Mucosa of rectum (tissue), 2 donors: ENCODE data around the gene DNAJC30.
"Not testable (repeated sequence)": the region's sequence is repeated elsewhere in the genome, so short reads cannot be mapped to it uniquely, and the experiment has no call there.

Experiments
- H3K27ac ChIP-seq, 2 donors: one replicate each; pipeline ENCODE4 v1.7.0; 2013; ENCODE audit warnings: inconsistent platforms in 2 of 2, low read depth in 2 of 2, low read length in 2 of 2
- H3K27me3 ChIP-seq, 2 donors: one replicate each; pipeline ENCODE4 v1.7.0; 2013; ENCODE audit warnings: low read length in 2 of 2; ENCODE audit not compliant: control insufficient read depth in 2 of 2, insufficient read depth in 2 of 2
- H3K36me3 ChIP-seq, 2 donors: one replicate each; pipeline ENCODE4 v1.7.0; 2013; ENCODE audit warnings: low read length in 2 of 2; ENCODE audit not compliant: control insufficient read depth in 2 of 2, insufficient read depth in 2 of 2
- H3K4me1 ChIP-seq, 2 donors: one replicate each; pipeline ENCODE4 v1.7.0; 2013; ENCODE audit warnings: low read length in 2 of 2, mild to moderate bottlenecking in 1 of 2; ENCODE audit not compliant: control insufficient read depth in 2 of 2, insufficient read depth in 2 of 2
- H3K4me3 ChIP-seq, 2 donors: one replicate each; pipeline ENCODE4 v1.7.0; 2013; ENCODE audit warnings: low read length in 2 of 2
- H3K9ac ChIP-seq, 2 donors: one replicate each; pipeline ENCODE4 v1.7.0; 2013; ENCODE audit warnings: low read length in 2 of 2, low read depth in 1 of 2, mild to moderate bottlenecking in 1 of 2
- H3K9me3 ChIP-seq, 2 donors: one replicate each; pipeline ENCODE4 v1.7.0; 2013; ENCODE audit warnings: low read length in 2 of 2; ENCODE audit not compliant: control insufficient read depth in 2 of 2
- donor health status: healthy.
- donor health status: Normal muscosa, but diverticular disease.

The DNAJC30 gene

DNA sequence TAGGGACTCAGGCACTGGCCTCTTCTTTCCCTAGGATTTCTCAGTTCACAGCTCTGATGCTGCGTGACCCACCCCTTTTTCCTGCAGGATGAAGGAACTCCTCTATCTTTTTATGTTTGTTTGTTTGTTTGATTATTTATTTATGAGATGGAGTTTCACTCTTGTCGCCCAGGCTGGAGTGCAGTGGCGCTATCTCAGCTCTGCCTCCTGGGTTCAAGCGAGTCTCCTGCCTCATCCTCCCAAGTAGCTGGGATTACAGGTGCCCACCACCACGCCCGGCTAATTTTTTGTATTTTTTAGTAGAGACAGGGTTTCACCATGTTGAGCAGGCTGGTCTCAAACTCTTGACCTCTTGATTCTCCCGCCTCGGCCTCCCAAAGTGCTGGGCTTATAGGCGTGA is 37.2 kb upstream of the DNAJC30 start:
- H3K36me3 ChIP-seq, H3K27me3 ChIP-seq, H3K9me3 ChIP-seq, H3K9ac ChIP-seq, H3K4me3 ChIP-seq, H3K27ac ChIP-seq: not testable (repeated sequence)
- H3K4me1 ChIP-seq = peaks cover 11 to 18% of the 10 kb centered on the region in 2 donors

DNA sequence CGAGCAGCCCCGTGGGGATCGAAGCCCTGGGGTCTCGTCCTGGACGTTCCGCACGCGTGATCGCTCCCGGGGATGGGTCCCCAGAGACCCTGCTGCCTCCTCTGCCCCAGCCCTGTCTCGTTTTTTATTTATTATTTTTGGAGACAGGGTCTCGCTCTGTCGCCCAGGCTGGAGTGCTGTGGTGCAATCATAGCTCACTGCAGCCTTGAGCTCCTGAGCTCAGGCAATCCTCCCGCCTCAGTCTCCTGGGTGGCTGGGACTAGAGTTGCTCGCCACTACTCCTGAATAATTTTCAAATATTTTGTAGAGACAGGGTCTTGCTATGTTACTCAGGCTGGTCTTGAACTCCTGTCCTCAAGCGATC is 36.5 kb upstream of the DNAJC30 start:
- Histone ChIP-seq H3K27ac (no peak overlapping the region), H3K9ac (no peak overlapping the region), H3K36me3 (no peaks in the 10 kb centered on the region), H3K4me3 (peak overlapping the region in 1 of 2 donors; percentile 60), H3K4me1 (peaks cover 13 to 18% of the 10 kb centered on the region in 2 donors), H3K27me3 (peaks cover 0 to 4% of the 10 kb centered on the region in 2 donors), H3K9me3 (no peaks in the 10 kb centered on the region)

DNA sequence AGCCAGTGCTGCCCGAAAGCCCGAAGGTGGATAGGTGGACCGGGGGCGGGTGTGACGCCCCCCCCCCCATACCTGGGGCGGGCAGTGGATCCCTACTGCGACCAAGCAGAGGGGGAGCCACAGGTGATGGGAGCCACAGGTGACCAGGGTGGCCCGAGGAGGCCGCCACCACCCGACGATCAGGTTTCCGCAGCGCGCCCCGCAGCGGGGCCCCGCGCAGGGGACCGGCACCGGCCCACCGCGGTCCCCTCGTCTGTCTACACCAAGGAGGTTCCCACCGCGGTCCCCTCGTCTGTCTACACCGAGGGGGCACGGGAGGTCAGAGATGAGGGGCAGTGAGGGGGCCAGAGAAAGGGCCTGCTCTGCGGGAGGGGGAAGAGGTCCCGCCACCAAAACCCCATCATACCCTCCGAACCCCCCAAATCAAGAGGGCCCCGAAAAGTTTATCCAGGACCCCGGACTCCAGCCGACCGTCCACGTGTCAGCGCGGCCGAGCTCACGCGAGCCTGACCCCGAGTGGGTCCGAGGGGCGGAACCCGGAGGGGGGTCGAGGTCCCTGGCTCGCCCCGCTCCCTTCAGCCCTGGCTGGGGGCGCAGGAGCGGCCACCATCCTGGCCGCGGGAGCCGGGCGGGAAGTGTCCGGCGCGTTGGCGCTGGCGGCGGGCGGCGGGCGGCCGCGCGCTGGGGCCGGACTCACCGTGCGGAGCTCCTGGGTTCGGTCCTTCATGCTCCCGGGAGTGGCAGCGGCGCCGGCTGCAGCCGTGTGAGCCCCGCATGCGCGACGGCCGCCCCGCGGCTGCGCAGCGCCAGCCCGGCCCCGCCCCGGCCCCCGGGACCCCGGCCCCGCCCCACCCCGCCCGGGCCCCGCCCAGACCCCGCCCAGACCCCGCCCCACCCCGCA is 35.9 kb upstream of the DNAJC30 start, which contains the start of gene STX1A:
Gene STX1A (minus strand): TSS at position 765 of the 901 bp plus-strand sequence. CDS start 38 bp downstream, at position 727.
- peaks cover 0 to 4% of the 10 kb centered on the region in 2 donors for H3K27me3 ChIP-seq
- no peaks in the 10 kb centered on the region for H3K36me3 ChIP-seq
- H3K9ac ChIP-seq = peak within 1 kb of the TSS; percentile 47 to 72
- peak within 1 kb of the TSS; percentile 67 for H3K4me3 ChIP-seq
- peaks cover 13 to 18% of the 10 kb centered on the region in 2 donors for H3K4me1 ChIP-seq
- no peak within 1 kb of the TSS for H3K27ac ChIP-seq
- H3K9me3 ChIP-seq = no peaks in the 10 kb centered on the region

DNA sequence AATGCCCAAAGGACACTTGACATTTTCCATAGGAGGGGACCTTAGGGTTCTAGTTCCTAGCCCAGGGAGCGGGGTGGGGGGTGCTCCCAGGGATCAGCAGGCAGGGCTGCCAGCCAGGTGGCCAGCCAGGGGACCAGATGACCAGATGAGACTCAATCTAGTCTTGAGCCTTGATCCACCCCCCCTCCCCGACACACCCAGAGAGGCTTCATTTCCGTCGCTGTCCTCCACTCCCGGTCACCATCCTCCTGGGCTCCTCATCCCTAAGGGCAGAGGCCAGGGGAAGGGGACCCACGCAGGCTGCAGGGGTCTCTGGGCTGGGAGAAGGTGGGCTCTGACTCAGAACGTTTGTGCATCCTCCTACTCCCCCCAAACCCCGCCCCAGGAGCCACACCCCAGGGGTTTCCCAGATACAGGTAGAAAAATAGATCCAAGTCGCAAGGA is 35.2 kb upstream of the DNAJC30 start:
- Histone ChIP-seq H3K36me3 (no peaks in the 10 kb centered on the region), H3K4me1 (peaks cover 13 to 18% of the 10 kb centered on the region in 2 donors), H3K27ac (no peak overlapping the region), H3K9ac (peak overlapping the region in 1 of 2 donors; percentile 72), H3K4me3 (peak overlapping the region; percentile 67), H3K27me3 (peaks cover 0 to 4% of the 10 kb centered on the region in 2 donors), H3K9me3 (no peaks in the 10 kb centered on the region)

DNA sequence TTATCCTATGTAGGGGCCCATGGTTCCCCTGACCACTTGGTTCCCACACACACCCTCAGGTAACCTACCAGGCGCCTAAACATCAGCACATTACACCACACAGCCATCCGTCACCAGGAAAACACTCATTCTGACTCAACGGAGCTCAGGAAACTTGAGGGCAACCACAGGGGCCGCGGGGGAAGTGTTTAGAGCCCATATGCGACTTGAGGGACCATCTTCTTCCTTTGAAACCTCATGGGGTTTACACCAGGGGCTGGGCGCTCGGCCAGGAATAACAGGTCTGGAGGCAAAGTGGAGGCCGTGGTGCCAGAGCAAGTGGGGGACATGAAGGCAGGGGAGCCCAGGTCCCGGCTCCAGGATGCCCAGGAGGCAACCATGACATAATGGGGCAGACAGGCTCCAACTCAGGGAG is 34.7 kb upstream of the DNAJC30 start:
- H3K9me3 ChIP-seq = no peaks in the 10 kb centered on the region
- peaks cover 0 to 4% of the 10 kb centered on the region in 2 donors for H3K27me3 ChIP-seq
- H3K9ac ChIP-seq = no peak overlapping the region
- peak overlapping the region in 1 of 2 donors; percentile 67 for H3K4me3 ChIP-seq
- no peak overlapping the region for H3K27ac ChIP-seq
- no peaks in the 10 kb centered on the region for H3K36me3 ChIP-seq
- peaks cover 13 to 18% of the 10 kb centered on the region in 2 donors for H3K4me1 ChIP-seq

DNA sequence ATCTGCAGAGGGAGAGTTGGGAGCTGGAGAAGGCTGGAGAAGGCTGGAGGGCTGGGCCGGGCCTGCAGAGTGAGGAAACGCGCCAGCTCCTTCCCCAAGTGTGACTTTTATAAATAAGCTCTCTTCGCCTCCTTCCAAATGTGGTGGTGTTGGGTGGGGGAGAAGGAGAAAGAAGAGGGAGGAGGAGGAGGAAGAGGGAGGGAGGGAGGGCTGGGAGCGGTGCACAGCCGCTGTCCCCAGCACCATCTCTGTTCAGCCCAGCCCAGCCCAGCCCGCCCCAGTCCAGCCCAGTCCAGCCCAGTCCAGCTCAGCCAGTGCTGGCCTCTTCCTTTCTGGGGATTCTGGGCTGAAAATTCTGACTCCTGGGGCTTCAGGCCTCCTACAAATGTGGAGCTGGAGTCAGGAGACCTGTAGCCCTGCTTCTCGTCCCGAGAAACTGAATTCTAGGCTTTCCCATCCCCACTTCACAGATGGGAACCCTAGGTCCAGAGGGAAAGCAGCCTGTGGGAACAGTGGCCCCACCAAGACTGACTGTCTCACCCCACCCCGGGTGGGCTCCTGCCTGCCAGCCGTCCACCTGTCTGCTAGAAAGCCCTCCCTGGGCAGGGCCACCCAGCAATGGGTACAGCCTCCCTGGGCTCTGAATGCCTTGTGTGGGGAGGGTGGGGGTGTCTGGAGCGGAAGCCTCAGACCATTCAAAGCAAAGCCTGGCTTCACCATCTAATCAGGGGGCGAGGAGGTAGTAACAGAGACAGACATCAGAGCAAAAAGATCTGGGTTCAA is 34.0 kb upstream of the DNAJC30 start:
- no peak overlapping the region for H3K9ac ChIP-seq
- H3K4me3 ChIP-seq = peak overlapping the region in 1 of 2 donors; percentile 29
- no peaks in the 10 kb centered on the region for H3K36me3 ChIP-seq
- H3K27me3 ChIP-seq = peaks cover 0 to 4% of the 10 kb centered on the region in 2 donors
- H3K9me3 ChIP-seq = no peaks in the 10 kb centered on the region
- peaks cover 13 to 18% of the 10 kb centered on the region in 2 donors for H3K4me1 ChIP-seq
- no peak overlapping the region for H3K27ac ChIP-seq

DNA sequence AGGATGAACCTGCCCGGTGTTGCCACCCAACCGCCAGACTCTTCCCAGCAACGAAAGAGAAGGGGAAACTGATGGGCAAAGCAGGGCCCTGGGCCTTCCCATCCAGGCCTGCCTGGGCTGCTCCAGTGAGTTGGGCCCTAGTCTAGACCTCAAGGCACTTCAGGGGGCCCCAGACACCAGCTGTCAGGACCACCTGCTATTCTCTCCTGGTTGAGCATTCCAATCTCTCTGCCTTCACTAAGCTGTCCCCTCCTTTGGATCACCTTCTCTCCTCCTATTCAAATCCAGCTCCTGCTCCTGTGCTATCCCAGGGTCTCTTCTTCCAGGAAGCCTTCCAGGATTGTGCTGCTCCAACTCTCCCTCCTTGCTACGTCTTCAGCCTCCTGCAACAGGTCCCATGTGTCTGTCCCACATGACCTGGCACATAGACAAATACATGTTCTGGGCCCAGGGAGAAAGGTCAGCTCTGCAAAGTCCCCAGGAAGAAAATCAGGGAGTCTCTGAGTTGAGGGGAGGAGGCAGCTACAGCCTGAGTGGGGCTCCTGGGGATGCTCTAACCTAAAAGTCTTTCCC is 33.2 kb upstream of the DNAJC30 start:
- Histone ChIP-seq H3K36me3 (no peaks in the 10 kb centered on the region), H3K27ac (no peak overlapping the region), H3K27me3 (peaks cover 0 to 4% of the 10 kb centered on the region in 2 donors), H3K9ac (no peak overlapping the region), H3K4me1 (peaks cover 13 to 18% of the 10 kb centered on the region in 2 donors), H3K9me3 (no peaks in the 10 kb centered on the region), H3K4me3 (no peak overlapping the region)

DNA sequence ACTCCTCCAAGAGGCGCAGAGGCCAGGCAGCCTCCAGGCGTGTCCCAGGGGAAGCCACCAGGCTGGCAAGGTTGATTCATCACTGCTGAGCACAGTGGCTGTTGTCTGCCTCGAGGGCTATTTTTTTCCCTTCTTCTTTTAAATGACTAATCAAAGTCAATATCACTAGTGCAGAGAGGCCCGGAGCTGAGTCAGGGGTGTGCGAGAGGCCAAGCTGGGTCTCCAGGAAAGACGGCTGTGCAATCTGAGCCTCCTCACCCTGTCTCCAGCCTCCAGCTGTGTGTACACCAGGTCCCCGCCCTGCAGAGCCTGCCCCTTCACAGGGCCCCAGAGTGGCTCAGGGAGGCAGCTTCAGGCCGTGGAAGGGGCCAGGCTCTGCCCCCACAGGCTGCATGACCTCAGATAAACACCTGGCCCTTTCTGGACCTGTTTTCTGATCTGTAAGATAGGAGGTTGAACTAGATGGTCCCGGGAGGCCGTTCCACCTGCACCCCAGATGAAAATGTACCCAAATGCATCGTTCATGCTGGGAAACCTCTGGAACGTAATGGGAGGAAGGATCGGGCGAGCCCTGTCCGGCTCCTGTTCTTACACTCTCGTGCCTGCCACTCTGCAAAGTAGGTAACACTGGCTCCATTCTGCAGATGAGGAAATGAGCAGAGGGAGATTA is 32.5 kb upstream of the DNAJC30 start:
- Histone ChIP-seq H3K4me3 (no peak overlapping the region), H3K27ac (no peak overlapping the region), H3K9me3 (no peaks in the 10 kb centered on the region), H3K9ac (no peak overlapping the region), H3K4me1 (peaks cover 13 to 18% of the 10 kb centered on the region in 2 donors), H3K27me3 (peaks cover 0 to 4% of the 10 kb centered on the region in 2 donors), H3K36me3 (no peaks in the 10 kb centered on the region)

DNA sequence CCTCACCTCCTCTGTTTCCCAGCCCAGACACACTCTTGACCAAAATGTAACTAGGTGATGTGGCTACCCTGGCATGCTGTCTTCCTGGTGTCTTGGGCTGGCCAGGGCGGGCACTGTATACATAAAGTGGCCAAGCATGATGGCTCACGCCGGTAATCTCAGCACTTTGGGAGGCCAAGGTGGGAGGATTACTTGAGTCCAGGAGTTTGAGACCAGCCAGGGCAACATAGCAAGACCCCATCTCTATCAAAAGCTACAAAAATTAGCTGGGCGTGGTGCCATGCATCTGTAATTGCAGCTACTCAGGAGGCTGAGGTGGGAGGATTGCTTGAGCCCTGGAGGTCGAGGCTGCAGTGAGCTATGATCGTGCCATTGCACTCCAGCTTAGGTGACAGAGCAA is 30.1 kb upstream of the DNAJC30 start:
- H3K9me3 ChIP-seq, H3K4me1 ChIP-seq, H3K9ac ChIP-seq, H3K36me3 ChIP-seq, H3K4me3 ChIP-seq, H3K27ac ChIP-seq, H3K27me3 ChIP-seq: not testable (repeated sequence)
